HG03469 (cell line): ENCODE measurements around the gene BTN3A1.

Experiments used
- ATAC-seq: cut with Tn5 transposase; IDR thresholded peaks from one replicate; pipeline ENCODE4 v1.9.1; 2021; ENCODE audit warnings: mild to moderate bottlenecking, moderate library complexity, moderate number of reproducible peaks; ENCODE audit not compliant: unreplicated experiment

Gene BTN3A1

DNA sequence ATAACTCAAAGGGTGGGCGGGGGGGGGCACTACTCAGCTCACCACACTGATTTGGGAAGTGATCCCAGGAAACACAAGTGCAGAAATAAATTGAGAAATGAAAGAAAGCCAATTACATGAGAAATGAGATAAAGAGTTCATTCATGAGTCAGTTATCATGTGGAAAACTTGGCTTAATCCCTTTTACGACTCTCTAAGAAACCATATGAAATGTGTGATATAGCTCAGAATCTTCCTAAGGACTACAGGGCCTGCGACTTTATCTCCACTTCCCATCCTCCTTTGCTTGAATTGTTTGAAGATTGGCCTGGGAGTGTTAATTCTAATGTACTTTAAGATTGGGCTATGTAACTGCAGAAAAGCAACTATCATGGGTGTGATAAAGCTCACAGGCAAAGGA, 22.8 kb upstream of the BTN3A1 start:
- ATAC-seq: no peak

- ATAC-seq: no peak
Observed at GRCh38 chr6:26379740-26380139, 22.3 kb upstream of the BTN3A1 start.

DNA sequence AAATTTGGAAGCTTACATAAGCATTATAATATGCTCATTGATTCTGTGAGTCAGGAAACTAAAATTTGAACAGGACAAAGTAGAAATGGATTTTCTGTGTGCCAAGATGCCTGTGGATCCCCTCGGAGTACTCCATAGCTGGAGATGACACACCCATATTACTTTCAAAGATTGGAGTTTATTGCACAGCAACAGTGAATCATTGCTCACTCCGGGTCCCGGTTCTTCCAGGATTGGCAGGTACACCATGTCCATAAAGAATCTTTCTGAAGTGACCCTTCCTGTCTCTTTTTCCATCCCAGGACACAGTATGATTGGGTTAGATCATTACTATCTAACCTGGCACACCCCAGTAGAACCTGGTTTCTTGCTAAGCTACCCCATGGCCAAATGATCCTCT, 21.8 kb upstream of the BTN3A1 start:
- no peak for ATAC-seq

GRCh38 chr6:26382121-26382520, 20.0 kb upstream of the BTN3A1 start:
- no peak for ATAC-seq

GRCh38 chr6:26383624-26384417, 18.3 kb upstream of the BTN3A1 start:
- no peak for ATAC-seq

DNA sequence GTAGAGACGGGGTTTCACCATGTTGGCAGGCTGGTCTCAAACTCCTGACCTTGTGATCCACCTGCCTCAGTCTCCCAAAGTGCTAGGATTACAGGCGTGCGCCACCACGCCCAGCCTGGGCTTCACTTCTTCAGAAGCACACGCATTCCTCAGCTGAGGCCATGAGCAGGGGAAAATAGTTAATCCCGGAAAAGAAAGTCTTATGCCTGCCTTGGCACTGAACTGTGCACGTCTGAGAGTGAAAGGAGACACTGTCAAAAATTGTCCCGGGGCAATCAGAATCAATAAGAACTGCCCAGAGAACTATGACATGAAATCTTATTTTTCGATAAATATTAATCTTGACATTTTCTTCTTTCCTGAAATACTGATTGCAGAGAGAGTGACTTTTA, 16.3 kb upstream of the BTN3A1 start:
- no peak for ATAC-seq

DNA sequence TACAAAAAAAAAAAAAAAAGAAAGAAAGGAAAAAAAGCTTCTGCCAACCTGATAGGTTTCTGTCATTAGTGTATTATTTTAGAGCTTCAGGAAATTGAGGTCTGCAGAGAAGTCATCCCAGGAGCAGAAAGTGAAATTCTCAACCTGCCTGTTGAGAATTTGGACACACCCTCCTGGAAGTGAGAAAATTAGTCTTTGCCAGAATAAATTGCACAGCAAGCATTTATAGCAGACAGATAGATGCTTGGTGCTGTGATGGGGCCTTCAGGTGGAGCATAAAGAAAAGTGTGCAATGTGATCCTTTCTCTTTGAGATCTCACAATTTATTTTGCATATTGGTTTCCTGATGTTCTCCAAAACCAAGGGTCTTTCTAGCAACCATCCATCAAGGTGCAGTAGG, 14.5 kb upstream of the BTN3A1 start:
- ATAC-seq: no peak

DNA sequence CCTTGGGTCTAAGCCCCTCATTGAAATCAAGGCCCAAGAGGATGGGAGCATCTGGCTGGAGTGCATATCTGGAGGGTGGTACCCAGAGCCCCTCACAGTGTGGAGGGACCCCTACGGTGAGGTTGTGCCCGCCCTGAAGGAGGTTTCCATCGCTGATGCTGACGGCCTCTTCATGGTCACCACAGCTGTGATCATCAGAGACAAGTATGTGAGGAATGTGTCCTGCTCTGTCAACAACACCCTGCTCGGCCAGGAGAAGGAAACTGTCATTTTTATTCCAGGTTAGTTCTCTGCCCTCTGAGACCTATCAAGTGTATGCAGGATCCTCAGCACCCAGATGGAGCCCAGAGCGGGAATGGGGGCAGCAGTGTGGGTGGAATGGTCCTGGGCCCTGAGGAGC, 14.1 kb upstream of the BTN3A1 start:
- no peak for ATAC-seq

DNA sequence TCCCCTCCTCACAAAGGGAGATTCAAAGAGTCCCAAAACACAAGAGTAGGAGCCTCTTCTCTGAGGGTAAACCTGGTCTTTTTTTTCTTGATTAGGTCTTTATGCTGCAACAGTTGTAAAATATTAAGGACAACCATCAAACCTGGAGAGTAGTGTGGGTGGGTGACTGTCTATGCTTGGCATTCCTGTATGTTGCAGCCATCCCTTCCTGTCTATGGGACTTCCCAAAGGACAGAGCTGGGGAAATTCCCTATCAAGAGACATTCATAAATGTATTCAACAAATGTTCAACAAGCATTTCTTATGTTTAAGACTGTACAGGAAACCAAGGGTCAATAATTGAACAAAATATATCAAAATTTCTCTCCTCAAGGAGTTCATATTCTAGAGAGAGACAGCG, 13.6 kb upstream of the BTN3A1 start:
- ATAC-seq: no peak

GRCh38 chr6:26389349-26389894, 12.7 kb upstream of the BTN3A1 start:
- no peak for ATAC-seq

DNA sequence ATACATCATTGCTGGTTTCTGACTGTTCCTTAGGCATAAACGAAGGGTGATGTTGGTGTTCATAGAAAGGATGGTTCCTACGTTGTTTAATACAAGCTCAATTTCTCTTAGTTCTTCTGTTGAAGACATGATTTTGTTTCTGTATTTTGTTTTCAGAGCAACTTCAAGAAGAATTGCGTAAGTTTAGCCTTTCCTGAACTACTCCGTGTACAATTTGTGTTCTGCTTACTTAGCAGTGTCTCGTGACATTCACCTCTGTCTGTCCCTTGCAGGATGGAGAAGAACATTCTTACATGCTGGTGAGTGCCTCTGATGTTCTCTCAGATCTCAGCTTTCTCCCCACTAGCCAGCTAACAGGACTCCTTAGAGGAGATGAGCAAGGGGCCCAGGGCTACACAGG, 11.5 kb upstream of the BTN3A1 start:
- ATAC-seq: no peak

- ATAC-seq: no peak
Observed at GRCh38 chr6:26392932-26393636, 9.0 kb upstream of the BTN3A1 start.

- ATAC-seq: no peak
Observed at GRCh38 chr6:26394289-26394688, 7.8 kb upstream of the BTN3A1 start.

DNA sequence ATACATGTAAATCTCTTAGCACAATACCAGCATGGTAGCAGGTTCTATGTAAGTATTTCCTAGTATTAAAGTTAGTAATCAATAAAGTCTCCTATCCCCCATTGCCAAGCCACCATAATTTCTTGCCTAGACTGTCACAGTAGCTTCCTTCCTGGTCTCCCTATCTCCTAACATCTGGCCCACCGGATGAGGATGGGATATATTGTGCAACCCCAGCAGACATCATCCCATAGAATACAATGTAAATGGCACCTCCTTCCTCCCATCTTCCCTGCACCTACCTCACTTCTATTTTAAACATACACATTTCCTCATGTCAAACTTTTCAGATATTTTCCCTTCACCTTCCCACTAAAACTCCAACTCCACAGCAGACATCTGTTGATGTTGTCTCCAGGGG, 3.5 kb upstream of the BTN3A1 start:
- no peak for ATAC-seq

- no peak for ATAC-seq
Observed at GRCh38 chr6:26400626-26401025, 1.4 kb upstream of the BTN3A1 start.

DNA sequence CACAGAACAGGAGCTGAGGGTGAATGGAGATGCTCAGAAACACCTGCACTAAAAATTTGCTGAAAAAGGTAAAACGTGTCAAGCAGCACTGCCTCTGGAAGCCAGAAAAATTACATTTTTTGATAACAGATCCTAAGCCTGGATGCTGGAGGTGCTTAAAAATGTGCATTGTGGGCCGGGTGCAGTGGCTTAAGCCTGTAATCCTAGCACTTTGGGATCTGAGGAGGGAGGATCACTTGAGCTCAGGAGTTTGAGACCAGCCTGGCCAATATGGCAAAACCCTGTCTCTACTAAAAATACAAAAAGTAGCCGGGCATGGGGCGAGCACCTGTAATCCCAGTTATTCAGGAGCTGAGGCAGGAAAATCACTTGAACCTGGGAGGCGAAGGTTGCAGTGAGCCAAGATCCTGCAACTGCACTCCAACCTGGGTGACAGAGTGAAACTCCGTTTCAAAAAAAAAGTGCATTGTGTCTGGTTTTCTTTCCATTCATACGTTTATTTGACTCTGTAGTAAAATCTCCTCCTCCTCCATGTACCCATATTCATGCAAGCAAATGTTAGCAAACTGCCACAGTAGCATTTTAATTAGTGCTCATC, 587 bp upstream of the BTN3A1 start:
- ATAC-seq: no peak

- no peak for ATAC-seq
Observed at GRCh38 chr6:26403893-26404292, 1.8 kb downstream of the BTN3A1 start.

DNA sequence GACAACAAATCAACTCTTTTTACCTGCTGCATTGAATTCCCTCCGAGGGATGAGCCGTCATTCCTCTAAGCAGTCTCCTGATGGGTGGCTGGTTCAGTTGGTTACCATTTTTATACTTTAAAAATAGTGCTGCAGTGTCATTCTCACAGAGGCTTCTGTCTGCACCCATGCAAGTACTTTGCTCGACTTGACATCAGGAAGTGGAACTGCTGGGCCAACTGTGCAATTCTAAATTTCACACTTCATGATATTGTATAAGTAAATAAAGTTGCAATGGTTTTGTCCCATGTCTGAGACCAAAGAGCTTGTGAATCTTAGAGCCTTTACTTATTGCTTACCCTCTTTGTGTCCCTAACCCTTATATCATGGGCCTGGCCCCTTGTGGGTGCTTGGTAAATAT, 2.5 kb downstream of the BTN3A1 start:
- ATAC-seq: no peak

DNA sequence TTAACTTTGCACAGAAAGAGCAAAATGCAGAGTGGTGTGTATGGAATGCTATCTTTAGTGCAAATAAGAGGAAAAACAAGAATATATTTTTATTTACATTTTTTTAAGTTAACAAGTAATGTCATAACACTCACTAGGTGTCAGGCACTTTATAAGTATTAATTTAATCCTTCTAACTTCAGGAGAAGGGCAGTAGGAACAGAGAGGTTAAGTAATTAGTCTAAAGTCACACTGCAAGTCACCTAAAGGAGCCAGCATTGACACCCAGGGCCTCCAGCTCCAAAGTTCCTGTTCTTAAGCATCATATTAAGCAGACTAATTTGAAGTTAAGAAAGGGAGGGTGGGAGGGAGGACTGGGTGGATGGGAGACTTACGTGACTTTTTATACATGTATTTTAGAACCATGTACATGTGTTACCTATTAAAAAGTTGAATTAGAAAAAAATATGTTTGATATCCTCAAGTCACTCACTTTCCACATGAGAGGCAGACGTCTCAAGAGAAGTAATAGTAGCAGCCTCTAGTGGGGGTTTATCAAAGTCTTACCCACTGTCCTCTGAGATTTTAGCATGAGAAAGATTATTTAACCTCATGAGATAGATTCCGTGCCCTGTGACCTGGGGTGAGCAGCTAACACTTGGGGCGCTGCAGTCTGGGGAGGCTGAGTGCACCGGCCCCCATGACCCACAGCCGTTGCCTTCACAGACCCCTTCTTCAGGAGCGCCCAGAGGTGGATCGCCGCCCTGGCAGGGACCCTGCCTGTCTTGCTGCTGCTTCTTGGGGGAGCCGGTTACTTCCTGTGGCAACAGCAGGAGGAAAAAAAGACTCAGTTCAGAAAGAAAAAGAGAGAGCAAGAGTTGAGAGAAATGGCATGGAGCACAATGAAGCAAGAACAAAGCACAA, 7.0 kb downstream of the BTN3A1 start:
- no peak for ATAC-seq

DNA sequence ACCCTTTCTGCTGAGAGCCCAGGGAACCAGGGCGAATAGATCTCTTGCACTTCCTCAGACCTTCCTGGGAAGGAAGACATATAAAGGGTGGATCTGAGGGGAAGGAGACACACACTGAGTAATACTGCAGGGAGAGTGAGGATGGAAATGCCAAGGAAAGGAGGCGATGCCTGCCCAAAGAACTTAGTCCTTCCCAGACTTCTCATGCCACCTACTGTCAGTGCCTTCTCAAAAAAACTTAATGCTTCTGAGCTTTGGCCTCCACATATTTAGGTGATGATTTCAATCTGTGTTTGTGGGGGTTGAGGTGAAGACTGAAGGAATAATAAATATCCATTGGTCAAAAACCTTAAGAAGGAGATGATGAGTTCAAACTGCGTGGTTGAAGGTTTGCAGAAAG, 9.7 kb downstream of the BTN3A1 start:
- no peak for ATAC-seq

DNA sequence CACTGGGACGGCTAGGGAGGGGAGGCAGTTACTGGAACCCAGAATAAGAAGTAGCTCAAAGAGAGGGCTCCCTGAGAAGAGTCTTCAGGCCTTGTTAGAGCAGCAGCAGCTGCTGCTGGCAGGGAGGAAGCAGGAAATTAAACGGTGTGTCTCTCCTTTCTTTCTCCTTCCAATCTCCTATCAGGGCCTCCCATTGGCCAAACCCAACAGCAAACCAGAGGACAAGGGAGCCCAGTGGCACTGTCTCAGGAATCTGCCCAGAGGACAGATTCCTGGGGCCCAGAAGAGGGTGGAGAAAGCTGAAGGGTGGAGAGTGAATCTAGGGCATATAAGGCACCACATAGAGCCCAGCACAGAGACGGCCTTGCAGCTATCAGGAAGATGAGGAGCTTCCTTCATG, 10.2 kb downstream of the BTN3A1 start:
- ATAC-seq: no peak
